GM12891 (cell line): ENCODE results near the gene STX7.

Experiments used
- PAX5 ChIP-seq: IDR thresholded peaks from 2 replicates; pipeline ENCODE4 v1.6.1; 2011; ENCODE audit warnings: low read length, moderate library complexity, mild to moderate bottlenecking; ENCODE audit not compliant: insufficient read depth, severe bottlenecking
- POLR2A ChIP-seq: IDR thresholded peaks from 2 replicates; pipeline ENCODE4 v1.6.1; 2011; ENCODE audit warnings: low read depth, low read length, control low read depth
- POLR2AphosphoS5 ChIP-seq: IDR thresholded peaks from 2 replicates; pipeline ENCODE4 v1.6.1; 2011; ENCODE audit warnings: low read depth, low read length, control low read depth
- POU2F2 ChIP-seq: IDR thresholded peaks from 2 replicates; pipeline ENCODE4 v1.6.1; 2011; ENCODE audit warnings: low read depth, mild to moderate bottlenecking, control low read depth, low read length, moderate library complexity
- SPI1 ChIP-seq: IDR thresholded peaks from 2 replicates; pipeline ENCODE4 v1.6.1; 2011; ENCODE audit warnings: low read depth, low read length, control low read depth
- TAF1 ChIP-seq: IDR thresholded peaks from 2 replicates; pipeline ENCODE4 v1.6.1; 2011; ENCODE audit warnings: low read depth, low read length, control low read depth

GRCh38 chr6:132494954-132495353 lies 18.0 kb downstream of the STX7 start:
- TF ChIP-seq POLR2A = no peak
- no peak for TF ChIP-seq POLR2AphosphoS5
- TF ChIP-seq SPI1 = no peak
- TF ChIP-seq PAX5 = no peak
- no peak for TF ChIP-seq TAF1
- TF ChIP-seq POU2F2 = no peak
